GM12874 (cell line): Measurements from ENCODE around the gene RASGRP4.

Experiments used
- TF ChIP-seq, protein P1 (sequence below): IDR thresholded peaks from 2 replicates; pipeline ENCODE4 v1.5.1; 2011; ENCODE audit warnings: low read depth, mild to moderate bottlenecking, control low read depth, low read length, moderate library complexity; ENCODE audit not compliant: insufficient read depth

The RASGRP4 gene

DNA sequence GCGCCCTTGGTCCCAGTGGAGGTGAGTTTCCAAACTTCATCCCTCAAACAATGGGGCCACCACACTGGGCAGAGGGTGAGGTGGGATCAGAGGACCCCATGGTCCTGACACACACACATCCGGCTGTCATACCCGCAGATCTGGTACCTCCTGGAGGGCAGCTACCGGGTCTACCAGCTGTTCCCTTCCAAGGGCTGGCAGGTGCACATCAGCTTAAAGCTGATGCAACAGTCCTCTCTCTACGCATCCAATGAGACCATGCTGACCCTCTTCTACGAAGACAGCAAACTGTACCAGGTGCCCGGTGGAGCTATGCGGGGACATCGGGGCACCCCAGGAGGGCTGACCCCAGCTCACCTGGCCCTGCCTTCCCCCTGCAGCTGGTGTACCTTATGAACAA, 65.7 kb downstream of the RASGRP4 start:
- TF ChIP-seq, protein P1, sequence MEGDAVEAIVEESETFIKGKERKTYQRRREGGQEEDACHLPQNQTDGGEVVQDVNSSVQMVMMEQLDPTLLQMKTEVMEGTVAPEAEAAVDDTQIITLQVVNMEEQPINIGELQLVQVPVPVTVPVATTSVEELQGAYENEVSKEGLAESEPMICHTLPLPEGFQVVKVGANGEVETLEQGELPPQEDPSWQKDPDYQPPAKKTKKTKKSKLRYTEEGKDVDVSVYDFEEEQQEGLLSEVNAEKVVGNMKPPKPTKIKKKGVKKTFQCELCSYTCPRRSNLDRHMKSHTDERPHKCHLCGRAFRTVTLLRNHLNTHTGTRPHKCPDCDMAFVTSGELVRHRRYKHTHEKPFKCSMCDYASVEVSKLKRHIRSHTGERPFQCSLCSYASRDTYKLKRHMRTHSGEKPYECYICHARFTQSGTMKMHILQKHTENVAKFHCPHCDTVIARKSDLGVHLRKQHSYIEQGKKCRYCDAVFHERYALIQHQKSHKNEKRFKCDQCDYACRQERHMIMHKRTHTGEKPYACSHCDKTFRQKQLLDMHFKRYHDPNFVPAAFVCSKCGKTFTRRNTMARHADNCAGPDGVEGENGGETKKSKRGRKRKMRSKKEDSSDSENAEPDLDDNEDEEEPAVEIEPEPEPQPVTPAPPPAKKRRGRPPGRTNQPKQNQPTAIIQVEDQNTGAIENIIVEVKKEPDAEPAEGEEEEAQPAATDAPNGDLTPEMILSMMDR = no peak

DNA sequence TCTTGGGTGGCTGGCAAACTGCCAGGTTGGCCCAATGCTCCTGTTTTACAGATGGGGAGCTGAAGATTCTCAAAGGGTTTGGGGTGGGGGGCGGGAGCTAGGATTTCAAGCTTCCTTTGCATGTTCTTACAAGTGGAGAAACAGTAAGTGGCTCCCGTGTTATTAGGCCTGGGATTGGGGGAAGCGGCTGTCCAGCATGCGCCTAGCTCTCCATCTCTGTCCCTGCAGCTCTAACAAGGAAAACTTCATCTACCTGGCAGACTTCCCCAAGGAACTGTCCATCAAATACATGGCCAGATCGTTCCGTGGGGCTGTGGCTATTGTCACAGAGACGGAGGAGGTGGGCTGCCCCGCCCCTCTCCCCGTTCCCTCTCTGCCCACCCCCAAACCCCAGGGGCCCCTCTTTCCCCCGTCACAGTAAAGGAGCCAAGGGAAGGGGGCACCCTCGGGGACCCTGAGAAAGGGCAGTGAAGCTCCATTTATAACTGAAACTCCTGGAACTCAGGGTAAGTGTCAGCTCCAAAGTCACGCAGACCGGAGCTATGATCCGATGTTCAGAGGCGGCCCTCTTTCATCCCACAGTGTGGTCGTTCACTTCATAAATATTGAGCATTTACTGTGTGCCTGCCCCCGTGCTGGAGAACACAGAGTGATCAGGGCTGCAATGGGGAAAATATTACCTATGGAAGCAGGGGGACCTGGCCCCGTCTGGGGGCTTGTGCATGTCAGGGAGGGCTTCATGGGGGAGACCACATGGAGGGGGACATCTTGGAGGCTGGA, 66.6 kb downstream of the RASGRP4 start:
- TF ChIP-seq, protein P1 = no peak
